HG03565 (cell line): ENCODE data around the gene FAM110C.
"Not testable (repeated sequence)": the region's sequence is repeated elsewhere in the genome, so short reads cannot be mapped to it uniquely, and the experiment has no call there.

Source experiments
- ATAC-seq: cut with Tn5 transposase; IDR thresholded peaks from one replicate; pipeline ENCODE4 v1.9.1; 2021; ENCODE audit warnings: mild to moderate bottlenecking, moderate library complexity; ENCODE audit not compliant: unreplicated experiment

FAM110C gene

DNA sequence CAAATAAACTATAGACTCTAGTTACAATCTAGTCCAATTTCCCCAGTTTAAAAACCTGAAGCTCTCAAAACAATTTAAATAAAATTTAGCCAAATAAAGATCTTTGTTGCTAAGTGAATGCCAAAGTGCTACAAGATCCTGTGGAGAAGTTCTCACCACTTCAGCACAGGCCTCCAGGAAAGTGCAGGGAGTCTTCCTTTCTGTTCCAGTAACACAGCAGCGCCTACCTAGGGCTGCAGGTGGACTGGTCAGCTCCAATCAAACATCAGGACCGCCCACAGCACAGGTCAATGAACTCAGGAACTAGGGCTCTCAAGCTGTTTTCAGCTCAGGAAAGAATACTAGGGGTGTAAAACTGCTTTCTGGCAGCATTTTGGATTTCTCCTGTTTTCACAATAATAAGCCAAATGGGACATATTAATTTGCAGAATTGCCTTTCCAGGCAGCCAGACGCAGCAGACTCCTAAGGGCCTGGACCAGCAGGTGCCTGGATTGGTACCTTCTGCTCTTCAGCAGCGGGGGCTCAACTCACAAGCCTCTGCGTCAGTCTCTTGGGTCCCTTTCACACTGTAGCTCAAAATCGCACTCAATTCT, 1.5 kb downstream of the FAM110C start:
- no peak for ATAC-seq

DNA sequence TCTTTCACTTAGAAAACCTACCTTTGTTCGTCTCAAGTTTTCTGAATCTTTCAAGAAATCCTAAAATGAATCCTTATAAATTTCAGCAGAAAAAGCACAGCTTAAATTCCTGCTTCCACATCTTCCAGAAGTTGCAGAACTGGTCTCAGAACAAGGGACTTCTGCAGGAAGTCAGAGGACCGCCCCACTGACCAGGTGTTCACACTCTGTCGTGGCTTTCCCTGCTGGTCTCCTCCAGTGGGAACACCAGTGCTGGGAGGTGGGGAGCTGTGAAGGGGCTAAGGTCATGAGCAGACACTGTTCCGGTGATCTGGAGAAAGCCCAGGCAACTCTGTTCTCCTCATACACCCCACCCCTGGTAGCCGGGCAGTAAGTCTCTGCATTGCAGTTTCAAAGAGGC, 3.5 kb downstream of the FAM110C start:
- no peak for ATAC-seq

- ATAC-seq, result no peak
Measured at GRCh38 chr2:40465-40864, 5.8 kb downstream of the FAM110C start.

DNA sequence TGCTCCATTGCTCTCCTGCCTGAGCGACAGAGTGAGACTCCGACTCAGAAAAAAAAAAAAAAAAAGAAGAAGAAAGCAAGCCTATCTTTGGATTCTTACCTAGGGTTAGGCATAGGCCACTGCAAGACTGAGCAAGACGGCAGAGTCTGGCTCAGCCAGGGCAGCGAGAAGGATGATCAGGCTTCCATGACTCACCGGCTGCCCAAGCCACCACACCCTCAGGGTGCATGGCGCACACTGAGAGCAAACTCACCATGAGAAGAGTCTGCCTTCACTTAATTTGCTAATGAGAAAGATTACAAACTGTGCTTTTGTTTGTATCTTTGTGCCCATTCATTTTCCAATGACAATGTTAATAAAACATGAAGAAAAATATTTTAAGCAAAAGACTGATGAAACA, 8.2 kb downstream of the FAM110C start:
- no peak for ATAC-seq

DNA sequence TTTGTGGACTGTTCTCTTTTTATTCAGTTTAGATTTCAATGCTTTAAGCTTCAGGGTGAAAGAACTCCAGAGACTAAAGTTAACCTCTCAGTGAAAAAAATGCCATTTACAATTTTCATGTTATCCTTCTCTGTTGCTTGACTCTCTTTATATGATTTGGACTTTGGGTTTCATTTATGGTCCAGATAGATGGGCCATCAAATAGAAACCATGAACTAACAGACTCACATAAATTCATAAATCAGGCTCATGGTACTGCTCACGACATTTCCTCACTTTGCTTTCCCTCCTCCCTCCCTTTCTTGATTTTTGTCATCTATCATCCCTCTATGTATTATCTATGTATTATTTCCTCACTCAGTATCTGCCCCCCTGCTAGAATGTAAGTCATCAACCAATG, 10.0 kb downstream of the FAM110C start:
- no peak for ATAC-seq

- no peak for ATAC-seq
Measured at GRCh38 chr2:35852-36251, 10.5 kb downstream of the FAM110C start.

DNA sequence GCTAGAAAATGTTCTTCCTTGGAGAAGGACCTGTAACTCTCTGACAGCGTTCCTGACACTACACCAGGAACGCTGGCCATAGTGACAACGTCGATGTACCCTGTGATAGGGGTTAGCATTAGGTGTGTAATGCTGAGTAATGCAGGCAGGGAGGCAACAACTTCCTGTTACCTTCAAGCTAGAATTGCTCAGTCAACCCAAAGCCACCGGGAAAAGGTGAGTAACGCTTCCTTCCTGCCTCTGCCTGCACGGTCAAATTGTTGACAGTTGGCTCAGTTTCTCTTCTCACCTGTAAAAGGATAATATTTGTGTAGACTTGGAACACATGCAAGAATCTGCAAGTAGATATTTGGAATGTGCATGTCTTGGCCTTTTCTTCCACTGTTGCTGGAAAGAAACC, 12.7 kb downstream of the FAM110C start:
- ATAC-seq, result no peak

- ATAC-seq, result no peak
Measured at GRCh38 chr2:32068-32467, 14.2 kb downstream of the FAM110C start.

DNA sequence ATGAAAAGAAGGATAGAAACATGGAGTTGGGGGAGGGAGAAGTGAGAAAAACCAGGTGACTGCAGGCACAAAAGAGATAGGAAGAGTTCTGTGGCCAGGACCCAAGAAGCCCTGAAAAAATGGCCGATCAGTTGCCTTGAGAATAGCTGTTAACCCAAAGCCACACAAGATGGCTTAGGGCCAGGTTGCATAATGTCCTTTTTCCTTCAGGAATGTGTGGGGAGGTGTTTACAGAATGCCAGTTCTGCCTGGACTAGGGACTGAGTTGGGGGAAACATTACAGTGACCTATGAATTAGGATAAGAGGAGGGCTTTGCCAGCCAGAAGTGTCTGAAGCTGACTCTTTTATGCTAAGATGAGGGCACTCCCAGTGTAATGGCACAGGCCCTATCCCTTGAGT, 17.1 kb downstream of the FAM110C start:
- ATAC-seq, result no peak

- no peak for ATAC-seq
Measured at GRCh38 chr2:28406-28975, 17.8 kb downstream of the FAM110C start.

GRCh38 chr2:26891-27290, 19.4 kb downstream of the FAM110C start:
- ATAC-seq, result no peak

DNA sequence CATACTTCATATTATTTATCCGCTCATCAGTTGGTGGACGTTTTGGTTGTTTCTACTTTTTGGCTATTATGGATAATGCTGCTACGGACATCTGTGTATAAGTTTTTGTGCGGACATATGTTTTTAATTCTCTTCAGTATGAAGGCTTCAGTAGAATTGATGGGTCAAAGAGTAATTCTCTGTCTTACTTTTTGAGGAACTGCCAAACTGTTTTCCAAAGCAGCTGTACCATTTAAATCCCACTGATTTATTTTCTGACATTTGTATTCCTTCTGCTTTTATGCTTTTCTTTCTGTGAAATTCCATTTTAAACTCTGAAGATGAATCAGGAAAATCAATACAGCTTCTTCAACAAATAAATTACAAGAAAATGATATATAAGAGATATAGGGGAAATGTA, 20.8 kb downstream of the FAM110C start:
- no peak for ATAC-seq

- not testable (repeated sequence) for ATAC-seq
Measured at GRCh38 chr2:24591-24990, 21.7 kb downstream of the FAM110C start.

DNA sequence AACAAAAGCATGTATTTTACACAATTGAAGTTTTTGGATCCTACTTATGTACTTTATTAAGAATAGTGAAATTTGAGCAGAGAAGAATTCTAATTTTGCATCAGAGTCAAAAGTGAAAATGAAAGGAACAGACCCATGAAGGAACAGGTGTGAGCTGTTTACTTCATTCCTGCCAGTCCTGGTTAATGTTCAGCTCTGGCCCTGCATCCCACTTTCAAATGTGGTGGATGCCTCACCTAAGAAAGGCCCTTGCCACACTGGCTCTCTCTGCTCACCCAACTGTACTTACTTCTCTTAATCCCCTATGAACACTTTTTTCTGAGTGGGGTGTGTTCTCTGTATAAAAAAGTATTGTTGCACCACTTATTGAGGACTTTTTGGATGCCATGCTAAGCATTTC, 22.2 kb downstream of the FAM110C start:
- ATAC-seq, result peak; percentile 48

DNA sequence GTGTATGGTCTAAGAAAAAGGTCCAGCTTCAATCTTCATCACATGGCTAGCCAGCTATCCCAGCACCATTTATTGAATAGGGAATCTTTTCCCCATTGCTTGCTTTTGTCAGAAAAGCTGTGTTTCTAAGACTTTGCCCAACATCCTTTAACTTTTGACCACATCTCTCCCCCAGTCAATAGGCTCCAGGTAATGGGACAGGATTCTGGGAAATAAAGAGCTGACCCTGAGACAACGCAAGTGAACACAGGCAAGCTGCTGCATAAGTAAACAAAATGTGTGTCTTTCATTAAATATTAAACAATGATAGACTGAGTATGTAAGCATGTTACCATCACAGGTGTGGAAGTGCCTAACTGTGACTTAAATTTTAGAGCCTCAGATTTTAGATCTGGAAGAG, 23.0 kb downstream of the FAM110C start:
- ATAC-seq, result no peak

- not testable (repeated sequence) for ATAC-seq
Measured at GRCh38 chr2:22244-22643, 24.1 kb downstream of the FAM110C start.

GRCh38 chr2:20259-20658, 26.0 kb downstream of the FAM110C start:
- not testable (repeated sequence) for ATAC-seq

GRCh38 chr2:19505-19904, 26.8 kb downstream of the FAM110C start:
- ATAC-seq, result no peak

- no peak for ATAC-seq
Measured at GRCh38 chr2:18402-19271, 27.7 kb downstream of the FAM110C start.

DNA sequence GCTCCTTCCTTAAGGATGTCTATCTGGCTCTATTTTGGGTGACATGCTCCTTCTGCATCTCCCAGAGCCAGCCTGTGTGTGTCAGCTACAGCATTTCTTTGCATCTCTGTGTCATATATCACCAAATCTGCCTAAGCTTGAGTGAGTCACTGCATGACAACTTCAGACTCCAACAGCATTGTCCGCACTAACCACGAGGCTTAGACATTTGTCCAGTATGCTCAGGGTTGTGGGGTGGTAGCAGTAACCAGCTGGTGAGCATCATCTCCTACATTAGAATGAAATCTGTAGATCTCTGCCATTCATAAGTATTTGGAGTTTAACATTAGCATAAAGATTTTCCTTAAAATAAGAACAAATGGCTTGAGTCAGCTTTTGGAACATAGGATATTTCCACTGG, 30.4 kb downstream of the FAM110C start:
- not testable (repeated sequence) for ATAC-seq

- ATAC-seq, result no peak
Measured at GRCh38 chr2:11248-11941, 34.9 kb downstream of the FAM110C start.
